IMR-90 (cell line): Measurements from ENCODE around the gene MAML3. TPM values are rescaled to one million over a fixed set of nuclear protein-coding genes. Genes with fewer than 3 reads are reported as not detected.

Experiments used
- ATAC-seq: fragments of 200-7000 bp; cut with Tn5 transposase; 2 replicates; pipeline ENCODE4 v1.9.1; 2020; ENCODE audit warnings: low read depth, mild to moderate bottlenecking, moderate library complexity
- BruUV-seq: library from RNA; stranded (reverse); fragments of 400-500 nt; replicated peaks from 2 replicates; lab custom pipeline; 2021; lab: Mats Ljungman, UMichigan
- CTCF ChIA-PET: fragments of 300-600 bp; formaldehyde crosslinking; extraction: SDS; loops from one replicate; lab custom pipeline; 2021; ENCODE audit warnings: antibody characterized with exemption; lab: Yijun Ruan, JAX
- POLR2A ChIA-PET: fragments of 300-600 bp; sonication (Branson Sonifier 250); formaldehyde crosslinking; loops from one replicate; lab custom pipeline; 2022; ENCODE audit warnings: antibody characterized with exemption; ENCODE audit not compliant: unreplicated experiment; lab: Charles Lee
- DNase-seq: peaks from one replicate; pipeline ENCODE4 v3.0.0; 2013
- H2AFZ ChIP-seq: replicated peaks from 2 replicates; pipeline ENCODE3; 2013; ENCODE audit warnings: low read length, mild to moderate bottlenecking; ENCODE audit not compliant: poor library complexity
- H2AK5ac ChIP-seq: 2 replicates; pipeline ENCODE4 v1.6.1; 2013; ENCODE audit warnings: low read depth, low read length, inconsistent platforms
- H2AK9ac ChIP-seq: replicated peaks from 2 replicates; pipeline ENCODE3; 2013; ENCODE audit warnings: mild to moderate bottlenecking, low read depth, low read length, moderate library complexity; ENCODE audit not compliant: poor library complexity
- H2BK120ac ChIP-seq: 2 replicates; pipeline ENCODE4 v1.6.1; 2013; ENCODE audit warnings: low read depth, low read length, inconsistent platforms
- H2BK15ac ChIP-seq: 3 replicates; pipeline ENCODE4 v1.6.1; 2013; ENCODE audit warnings: low read depth, low read length, inconsistent platforms
- H2BK20ac ChIP-seq: 2 replicates; pipeline ENCODE4 v1.6.1; 2013; ENCODE audit warnings: low read depth, mild to moderate bottlenecking, inconsistent platforms, low read length, moderate library complexity
- H2BK5ac ChIP-seq: 2 replicates; pipeline ENCODE4 v1.6.1; 2013; ENCODE audit warnings: mild to moderate bottlenecking, low read depth, low read length, inconsistent platforms; ENCODE audit not compliant: poor library complexity, severe bottlenecking
- H3K14ac ChIP-seq: replicated peaks from 2 replicates; pipeline ENCODE4 v1.6.1; 2013; ENCODE audit warnings: low read depth, low read length, inconsistent platforms
- H3K18ac ChIP-seq: 2 replicates; pipeline ENCODE4 v1.6.1; 2013; ENCODE audit warnings: low read depth, low read length, control low read depth
- H3K23ac ChIP-seq: 2 replicates; pipeline ENCODE4 v1.6.1; 2013; ENCODE audit warnings: low read depth, low read length, inconsistent platforms
- H3K27ac ChIP-seq: 2 replicates; pipeline ENCODE4 v1.5.1; 2013; ENCODE audit warnings: mild to moderate bottlenecking, control low read depth, low read length; ENCODE audit not compliant: insufficient read depth
- H3K27me3 ChIP-seq: 2 replicates; pipeline ENCODE4 v1.6.1; 2013; ENCODE audit warnings: low read length; ENCODE audit not compliant: control insufficient read depth, insufficient read depth
- H3K36me3 ChIP-seq: 2 replicates; pipeline ENCODE4 v1.6.1; 2013; ENCODE audit warnings: low read length, mixed read lengths; ENCODE audit not compliant: control insufficient read depth, insufficient read depth
- H3K4ac ChIP-seq: 2 replicates; pipeline ENCODE4 v1.6.1; 2013; ENCODE audit warnings: low read depth, low read length, inconsistent platforms
- H3K4me1 ChIP-seq: 2 replicates; pipeline ENCODE4 v1.6.1; 2013; ENCODE audit warnings: low read length, mixed read lengths; ENCODE audit not compliant: control insufficient read depth, insufficient read depth
- H3K4me2 ChIP-seq: 2 replicates; pipeline ENCODE4 v1.6.1; 2013; ENCODE audit warnings: low read depth, mild to moderate bottlenecking, control low read depth, low read length, moderate library complexity
- H3K4me3 ChIP-seq: 2 replicates; pipeline ENCODE4 v1.5.1; 2013; ENCODE audit warnings: low read depth, mild to moderate bottlenecking, control low read depth, low read length, moderate library complexity; ENCODE audit not compliant: insufficient read depth
- H3K56ac ChIP-seq: 2 replicates; pipeline ENCODE4 v1.6.1; 2013; ENCODE audit warnings: low read length, inconsistent platforms; ENCODE audit not compliant: insufficient read depth; ENCODE audit errors: extremely low read depth
- H3K79me1 ChIP-seq, 2 experiments: 2 replicates each; pipeline ENCODE4 v1.6.1; 2013; ENCODE audit warnings: low read length in 2 of 2, inconsistent platforms in 1 of 2, low read depth in 1 of 2
- H3K9ac ChIP-seq: 2 replicates; pipeline ENCODE4 v1.6.1; 2013; ENCODE audit warnings: low read depth, low read length, control low read depth
- H3K9me1 ChIP-seq: 2 replicates; pipeline ENCODE4 v1.6.1; 2013; ENCODE audit warnings: low read length, inconsistent platforms; ENCODE audit not compliant: insufficient read depth
- H3K9me3 ChIP-seq: 2 replicates; pipeline ENCODE4 v1.6.1; 2013; ENCODE audit warnings: low read length; ENCODE audit not compliant: control insufficient read depth, insufficient read depth
- H4K20me1 ChIP-seq: 2 replicates; pipeline ENCODE4 v1.6.1; 2013; ENCODE audit warnings: low read length, inconsistent platforms; ENCODE audit not compliant: insufficient read depth
- H4K5ac ChIP-seq: 2 replicates; pipeline ENCODE4 v1.6.1; 2013; ENCODE audit warnings: mild to moderate bottlenecking, low read depth, low read length, control low read depth
- H4K8ac ChIP-seq, 2 experiments: 2 replicates each; pipeline ENCODE4 v1.6.1; 2013; ENCODE audit warnings: low read depth in 2 of 2, low read length in 2 of 2, control low read depth in 1 of 2, inconsistent platforms in 1 of 2
- H4K91ac ChIP-seq: 2 replicates; pipeline ENCODE4 v1.6.1; 2013; ENCODE audit warnings: low read depth, low read length, inconsistent platforms; ENCODE audit not compliant: insufficient read depth
- POLR2A ChIP-seq: IDR thresholded peaks from 2 replicates; pipeline ENCODE4 v1.6.1; 2012; ENCODE audit warnings: mild to moderate bottlenecking, low read depth, low read length
- WGBS, 2 experiments: methylation state at CpG; one replicate each; pipeline versions ENCODE4 v1.1.5 to v1.1.7; 2013; ENCODE audit warnings: missing lambda C conversion rate in 2 of 2; ENCODE audit not compliant: insufficient read length in 1 of 2; ENCODE audit errors: extremely low coverage in 2 of 2; 5-methylcytosine and 5-hydroxymethylcytosine counted together
- dilution Hi-C: fragments of 300-500 bp; cut with HindIII; formaldehyde crosslinking; loops from one replicate; pipeline ENCODE4 v1.14.3; 2018; ENCODE audit warnings: low sequenced_read_pairs; ENCODE audit not compliant: unreplicated experiment
- in situ Hi-C: fragments of 300-500 bp; cut with MboI; formaldehyde crosslinking; loops from 3 replicates; pipeline ENCODE4 v1.14.3; 2019; ENCODE audit warnings: low sequenced_read_pairs, inconsistent platforms, mixed read lengths
- intact Hi-C: fragments of 100-400 bp; cut with micrococcal nuclease; formaldehyde crosslinking; loops from 2 replicates; pipeline ENCODE4 v1.10.0; 2022
- polyA plus RNA-seq, 3 experiments: library from polyadenylated mRNA; depleted of rRNA; stranded (reverse); fragments of >200 nt; gene quantifications; 2 replicates each; pipeline ENCODE4 v1.2.3, GENCODE V29; 2012; ENCODE audit warnings: low replicate concordance in 1 of 3
- total RNA-seq: library from RNA; depleted of rRNA; stranded (reverse); fragments of >200 nt; gene quantifications from 2 replicates; pipeline ENCODE4 v1.2.3, GENCODE V29; 2012

MAML3 gene
- total and polyA plus RNA-seq, 2 of the 4 experiments (the other 2 are of a cell fraction), result 0.90 to 1.7 TPM

DNA sequence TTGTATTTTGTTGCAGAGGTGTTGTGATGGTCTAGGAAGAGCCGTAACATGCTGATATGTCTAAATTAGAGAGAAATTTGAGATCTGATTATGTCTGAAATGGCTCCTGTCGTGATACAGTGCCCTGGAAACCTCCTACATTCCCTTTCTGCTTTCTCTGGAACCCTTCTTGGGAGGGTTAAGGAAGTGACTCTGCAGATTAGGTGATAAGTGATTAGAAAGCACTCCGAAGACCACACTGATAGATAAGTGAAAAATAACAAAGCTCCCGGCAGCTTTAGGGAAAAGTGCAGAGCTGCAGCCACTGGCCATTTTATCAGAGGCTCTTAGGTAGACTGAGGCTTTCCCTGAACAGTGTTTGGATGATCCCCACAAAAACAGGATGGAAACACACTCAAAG lies 377.7 kb downstream of the MAML3 start:
- Histone ChIP-seq H3K79me1 (no peaks in the 10 kb centered on the region), H3K14ac (no peak overlapping the region), H4K91ac (no peak overlapping the region), H3K36me3 (no peaks in the 10 kb centered on the region), H2BK120ac (no peak overlapping the region), H4K8ac (no peak overlapping the region), H3K4me3 (no peak overlapping the region), H2BK5ac (no peak overlapping the region), H3K9me3 (no peaks in the 10 kb centered on the region), H3K4me1 (no peaks in the 10 kb centered on the region), H3K18ac (no peak overlapping the region), H3K27me3 (no peaks in the 10 kb centered on the region), H2AK9ac (no peak overlapping the region), H3K4me2 (no peak overlapping the region), H3K4ac (no peak overlapping the region), H3K9ac (no peak overlapping the region), H3K56ac (no peak overlapping the region), H2BK20ac (no peak overlapping the region), H2AK5ac (no peak overlapping the region), H2AFZ (no peak overlapping the region), H2BK15ac (no peak overlapping the region), H4K5ac (no peak overlapping the region), H3K27ac (no peak overlapping the region), H3K23ac (no peak overlapping the region), H4K20me1 (no peaks in the 10 kb centered on the region), H3K9me1 (no peaks in the 10 kb centered on the region; the same call in 1 of the 2 replicates)
- WGBS, 2 experiments, result no CpG with 5 or more reads among the region's 4 CpGs
- no peak for ATAC-seq
- POLR2A ChIA-PET, result no interaction called here
- no peak for TF ChIP-seq POLR2A
- in situ Hi-C loops (no loop called here), intact Hi-C loops (no loop called here), dilution Hi-C loops (no loop called here)
- CTCF ChIA-PET, result no interaction called here
- DNase-seq, result no peak
- no TSS peak for BruUV-seq
